GM06990 (cell line): Measurements from ENCODE around the gene PDAP1.
"Not testable (repeated sequence)": the region's sequence is repeated elsewhere in the genome, so short reads cannot be mapped to it uniquely, and the experiment has no call there.

Experiments used
- DNase-seq: peaks from one replicate; pipeline ENCODE4 v3.0.0-alpha.2; 2011; ENCODE audit not compliant: insufficient read length; ENCODE audit errors: extremely low read depth
- H3K27me3 ChIP-seq: replicated peaks from 2 replicates; pipeline ENCODE4 v1.6.0; 2011; ENCODE audit warnings: low read length; ENCODE audit not compliant: control insufficient read depth, insufficient read depth
- H3K36me3 ChIP-seq: 2 replicates; pipeline ENCODE4 v1.5.1; 2011; ENCODE audit warnings: low read length; ENCODE audit not compliant: control insufficient read depth, insufficient read depth
- H3K4me3 ChIP-seq: replicated peaks from 2 replicates; pipeline ENCODE4 v1.5.1; 2011; ENCODE audit warnings: low read depth, mild to moderate bottlenecking, control low read depth, low read length
- TF ChIP-seq, protein P1 (sequence below): IDR thresholded peaks from 2 replicates; pipeline ENCODE4 v1.5.1; 2011; ENCODE audit warnings: low read length, control low read depth, mild to moderate bottlenecking, inconsistent platforms; ENCODE audit not compliant: insufficient read depth, poor library complexity, severe bottlenecking

The PDAP1 gene

DNA sequence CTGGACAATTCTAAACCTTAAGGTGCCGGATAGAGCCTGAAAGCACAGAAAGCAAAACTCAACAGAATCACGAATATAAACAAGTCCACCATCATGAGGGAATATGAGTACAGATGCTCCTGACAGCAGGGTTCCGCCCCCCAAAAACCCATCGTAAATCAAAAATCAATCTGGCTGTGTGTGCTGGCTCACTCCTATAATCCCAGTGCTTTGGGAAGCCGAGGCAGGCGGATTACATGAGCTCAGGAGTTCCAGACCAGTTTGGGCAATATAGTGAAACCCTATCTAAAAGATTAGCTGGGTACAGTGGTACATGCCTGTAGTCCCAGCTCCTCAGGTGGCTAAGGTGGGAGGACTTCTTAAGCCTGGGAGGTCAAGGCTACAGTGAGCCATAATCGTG, 12.6 kb upstream of the PDAP1 start:
- TF ChIP-seq, protein P1, sequence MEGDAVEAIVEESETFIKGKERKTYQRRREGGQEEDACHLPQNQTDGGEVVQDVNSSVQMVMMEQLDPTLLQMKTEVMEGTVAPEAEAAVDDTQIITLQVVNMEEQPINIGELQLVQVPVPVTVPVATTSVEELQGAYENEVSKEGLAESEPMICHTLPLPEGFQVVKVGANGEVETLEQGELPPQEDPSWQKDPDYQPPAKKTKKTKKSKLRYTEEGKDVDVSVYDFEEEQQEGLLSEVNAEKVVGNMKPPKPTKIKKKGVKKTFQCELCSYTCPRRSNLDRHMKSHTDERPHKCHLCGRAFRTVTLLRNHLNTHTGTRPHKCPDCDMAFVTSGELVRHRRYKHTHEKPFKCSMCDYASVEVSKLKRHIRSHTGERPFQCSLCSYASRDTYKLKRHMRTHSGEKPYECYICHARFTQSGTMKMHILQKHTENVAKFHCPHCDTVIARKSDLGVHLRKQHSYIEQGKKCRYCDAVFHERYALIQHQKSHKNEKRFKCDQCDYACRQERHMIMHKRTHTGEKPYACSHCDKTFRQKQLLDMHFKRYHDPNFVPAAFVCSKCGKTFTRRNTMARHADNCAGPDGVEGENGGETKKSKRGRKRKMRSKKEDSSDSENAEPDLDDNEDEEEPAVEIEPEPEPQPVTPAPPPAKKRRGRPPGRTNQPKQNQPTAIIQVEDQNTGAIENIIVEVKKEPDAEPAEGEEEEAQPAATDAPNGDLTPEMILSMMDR, result no peak
- peaks cover 32% of the 10 kb centered on the region for H3K36me3 ChIP-seq
- no peaks in the 10 kb centered on the region for H3K27me3 ChIP-seq
- no peak overlapping the region for H3K4me3 ChIP-seq
- DNase-seq, result no peak

DNA sequence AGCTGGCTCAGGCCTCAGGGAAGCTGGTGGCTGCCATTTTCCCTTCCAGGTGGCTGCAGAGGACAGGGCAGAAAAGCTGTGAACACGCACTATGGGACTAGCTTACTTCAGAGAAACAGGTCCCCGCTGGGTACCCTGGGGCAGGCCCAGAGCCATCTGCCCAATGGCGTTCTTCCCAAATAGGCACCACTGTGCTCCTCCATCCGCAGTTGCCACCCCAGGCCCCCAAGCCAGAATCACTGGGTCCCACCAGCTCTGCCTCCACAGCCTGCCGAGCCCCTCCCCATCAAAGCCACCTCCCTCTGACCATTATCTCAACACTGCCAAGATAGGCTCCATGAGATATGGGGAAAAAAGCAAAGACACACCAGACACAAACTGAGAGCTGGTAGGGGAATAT, 11.8 kb upstream of the PDAP1 start:
- Histone ChIP-seq H3K36me3 (peaks cover 32% of the 10 kb centered on the region), H3K27me3 (no peaks in the 10 kb centered on the region), H3K4me3 (no peak overlapping the region)
- no peak for DNase-seq
- TF ChIP-seq, protein P1, result no peak

DNA sequence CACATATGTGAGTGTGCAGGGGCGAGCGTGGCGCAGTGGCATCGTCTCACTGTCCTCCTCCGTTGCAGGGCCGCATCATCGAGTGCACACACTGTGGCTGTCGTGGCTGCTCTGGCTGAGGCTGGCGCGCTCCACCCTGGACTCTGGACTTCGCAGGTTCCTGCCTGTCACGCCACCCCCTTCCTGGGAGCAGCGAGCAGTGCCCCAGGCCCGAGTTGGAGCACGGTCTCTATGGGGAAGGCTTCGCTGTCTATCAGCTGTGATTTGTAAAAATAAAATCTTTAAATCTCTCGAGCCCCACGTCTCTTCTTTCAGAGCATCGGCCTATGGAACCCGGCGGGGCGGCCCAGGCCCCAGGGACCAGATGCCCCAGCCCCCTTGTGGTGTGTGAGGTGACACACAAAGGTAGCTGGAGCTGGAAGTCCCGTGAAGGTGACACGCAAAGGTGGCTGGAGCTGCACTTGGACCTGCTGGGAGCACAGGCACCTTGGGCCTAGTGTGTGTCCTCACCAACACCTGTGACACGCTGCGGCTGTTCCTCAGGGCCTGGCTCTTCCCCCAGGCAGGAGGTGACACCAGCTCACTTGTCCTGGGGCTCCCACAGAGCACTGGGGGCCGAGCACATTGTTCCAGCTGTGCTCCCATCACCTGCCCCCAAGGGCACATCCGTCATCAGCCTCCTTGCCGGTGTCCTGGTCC, 11.1 kb upstream of the PDAP1 start:
- Histone ChIP-seq H3K36me3 (peaks cover 28% of the 10 kb centered on the region), H3K27me3 (no peaks in the 10 kb centered on the region), H3K4me3 (no peak overlapping the region)
- TF ChIP-seq, protein P1, result no peak
- DNase-seq, result no peak

DNA sequence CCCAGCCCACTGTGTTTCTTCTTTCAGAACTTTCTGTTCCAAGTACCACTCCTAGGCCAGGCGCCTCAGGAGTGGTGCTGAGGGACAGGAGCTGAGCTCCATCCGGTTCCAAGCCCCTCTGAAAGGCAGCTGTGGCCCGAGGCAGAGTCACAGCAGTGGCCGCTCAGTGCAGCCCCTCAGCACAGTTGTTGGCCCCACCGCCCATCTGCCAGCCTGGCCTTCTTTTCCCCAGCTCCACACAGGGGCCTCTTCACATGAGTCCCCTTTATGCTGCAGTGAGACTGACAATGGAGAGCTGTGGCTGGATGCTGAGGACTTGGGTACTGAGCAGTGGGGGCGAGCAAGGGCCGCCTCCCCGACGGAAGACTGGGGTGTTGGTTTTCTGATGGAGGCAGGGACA, 9.9 kb upstream of the PDAP1 start:
- no peaks in the 10 kb centered on the region for H3K27me3 ChIP-seq
- TF ChIP-seq, protein P1, result no peak
- H3K4me3 ChIP-seq, result no peak overlapping the region
- H3K36me3 ChIP-seq, result peaks cover 28% of the 10 kb centered on the region
- no peak for DNase-seq

DNA sequence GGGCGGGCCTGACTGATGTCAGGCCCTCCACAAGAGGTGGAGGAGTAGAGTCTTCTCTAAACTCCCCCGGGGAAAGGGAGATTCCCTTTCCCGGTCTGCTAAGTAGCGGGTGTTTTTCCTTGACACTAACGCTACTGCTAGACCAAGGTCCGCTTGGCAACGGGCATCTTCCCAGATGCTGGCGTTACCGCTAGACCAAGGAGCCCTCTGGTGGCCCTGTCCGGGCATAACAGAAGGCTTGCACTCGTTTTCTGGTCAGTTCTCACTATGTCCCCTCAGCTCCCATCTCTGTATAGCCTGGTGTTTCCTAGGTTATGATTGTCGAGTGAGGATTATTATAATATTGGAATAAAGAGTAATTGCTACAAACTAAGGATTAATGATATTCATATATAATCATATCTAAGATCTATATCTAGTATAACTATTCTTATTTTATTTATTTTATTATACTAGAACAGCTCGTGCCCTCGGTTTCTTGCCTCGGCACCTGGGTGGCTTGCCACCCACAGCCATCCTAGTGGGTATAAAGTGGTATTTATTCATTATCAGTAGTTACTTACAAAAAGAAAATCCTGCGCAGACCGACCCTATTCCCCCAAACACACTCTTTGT, 7.2 kb upstream of the PDAP1 start:
- not testable (repeated sequence) for DNase-seq, H3K27me3 ChIP-seq, H3K4me3 ChIP-seq
- TF ChIP-seq, protein P1, result peak; percentile 46
- peaks cover 33% of the 10 kb centered on the region for H3K36me3 ChIP-seq

DNA sequence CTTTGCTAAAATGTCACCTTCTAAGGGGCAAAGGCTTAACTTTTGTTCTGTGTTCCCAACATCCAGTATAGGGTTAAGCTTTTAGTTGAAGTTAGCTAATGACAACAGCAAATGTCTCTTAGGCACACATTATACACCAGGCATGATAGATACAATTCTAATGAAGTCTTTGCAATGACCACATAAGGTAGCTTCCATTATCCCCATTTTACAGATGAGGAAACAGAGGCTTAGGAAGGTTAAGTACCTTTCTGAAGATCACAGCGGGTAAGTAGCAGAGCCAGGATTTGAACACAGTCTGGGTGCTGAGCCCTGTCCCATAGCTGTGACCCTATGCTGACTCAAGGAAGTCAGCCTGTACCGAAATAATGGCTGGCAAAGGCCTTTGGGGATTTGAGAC, 2.2 kb upstream of the PDAP1 start:
- Histone ChIP-seq H3K36me3 (peaks cover 13% of the 10 kb centered on the region), H3K27me3 (no peaks in the 10 kb centered on the region), H3K4me3 (no peak overlapping the region)
- DNase-seq, result no peak
- TF ChIP-seq, protein P1, result no peak
